GM23338 (cell line): Measurements from ENCODE around the gene MAP4. TPM values are rescaled to one million over a fixed set of nuclear protein-coding genes. Genes with fewer than 3 reads are reported as not detected.

ENCODE experiments used
- ATAC-seq: fragments of 200-7000 bp; cut with Tn5 transposase; 3 replicates; pipeline ENCODE4 v1.9.1; 2020
- DNase-seq: peaks from one replicate; pipeline ENCODE4 v3.0.0-alpha.2; 2015; ENCODE audit warnings: low spot score
- H2AFZ ChIP-seq: fragments of 200-600 bp; sonication (generic); 2 replicates; pipeline ENCODE4 v1.8.0; 2016; ENCODE audit warnings: antibody characterized with exemption, mild to moderate bottlenecking, moderate library complexity
- H3F3A ChIP-seq: fragments of 200-600 bp; sonication (generic); replicated peaks from 2 replicates; pipeline ENCODE4 v1.8.0; 2017; ENCODE audit warnings: antibody characterized with exemption, mixed run types, low read depth
- H3K27ac ChIP-seq: fragments of 200-600 bp; sonication (generic); 2 replicates; pipeline ENCODE4 v1.6.1; 2016; ENCODE audit warnings: low read depth
- H3K27me3 ChIP-seq: fragments of 200-600 bp; sonication (generic); 2 replicates; pipeline ENCODE4 v1.8.0; 2016; ENCODE audit warnings: mild to moderate bottlenecking, mixed run types, moderate library complexity; ENCODE audit not compliant: insufficient read depth
- H3K36me3 ChIP-seq: fragments of 200-600 bp; sonication (generic); 2 replicates; pipeline ENCODE4 v1.8.0; 2016; ENCODE audit warnings: mild to moderate bottlenecking; ENCODE audit not compliant: insufficient read depth
- H3K4me1 ChIP-seq: fragments of 200-600 bp; sonication (generic); 2 replicates; pipeline ENCODE4 v1.8.0; 2016; ENCODE audit warnings: mild to moderate bottlenecking, moderate library complexity; ENCODE audit not compliant: insufficient read depth
- H3K4me2 ChIP-seq: fragments of 200-600 bp; sonication (generic); 2 replicates; pipeline ENCODE4 v1.7.1; 2017; ENCODE audit warnings: mixed run types
- H3K4me3 ChIP-seq: fragments of 200-600 bp; sonication (generic); 2 replicates; pipeline ENCODE4 v1.6.1; 2016; ENCODE audit warnings: mixed run types
- H3K79me2 ChIP-seq: fragments of 200-600 bp; sonication (generic); replicated peaks from 2 replicates; pipeline ENCODE4 v1.8.0; 2017; ENCODE audit warnings: mild to moderate bottlenecking; ENCODE audit not compliant: insufficient read depth
- H3K9me2 ChIP-seq: fragments of 200-600 bp; sonication (generic); 2 replicates; pipeline ENCODE4 v1.8.0; 2017; ENCODE audit not compliant: insufficient read depth
- H4K20me1 ChIP-seq: fragments of 200-600 bp; sonication (generic); replicated peaks from 2 replicates; pipeline ENCODE4 v1.8.0; 2017; ENCODE audit warnings: mild to moderate bottlenecking; ENCODE audit not compliant: insufficient read depth
- H3K27ac Mint-ChIP-seq: 2 replicates; pipeline ENCODE4 v1.8.0; 2020; ENCODE audit warnings: inconsistent platforms, mild to moderate bottlenecking, moderate library complexity, mixed read lengths
- H3K27me3 Mint-ChIP-seq: 3 replicates; pipeline ENCODE4 v1.8.0; 2022; ENCODE audit warnings: low read depth, mild to moderate bottlenecking, moderate library complexity, mixed read lengths, inconsistent platforms; ENCODE audit not compliant: insufficient read depth, poor library complexity
- H3K36me3 Mint-ChIP-seq: 3 replicates; pipeline ENCODE4 v1.8.0; 2021; ENCODE audit warnings: low read depth, mild to moderate bottlenecking, inconsistent platforms, moderate library complexity, mixed read lengths
- H3K4me1 Mint-ChIP-seq: 3 replicates; pipeline ENCODE4 v1.8.0; 2020; ENCODE audit warnings: mild to moderate bottlenecking, inconsistent platforms, mixed read lengths
- H3K4me3 Mint-ChIP-seq: 3 replicates; pipeline ENCODE4 v1.8.0; 2021; ENCODE audit warnings: moderate library complexity, mild to moderate bottlenecking, inconsistent platforms, mixed read lengths
- H3K9me3 Mint-ChIP-seq: 3 replicates; pipeline ENCODE4 v1.8.0; 2020; ENCODE audit warnings: moderate library complexity, mild to moderate bottlenecking, inconsistent platforms, mixed read lengths
- CREB1 ChIP-seq: fragments of 250-450 bp; sonication (Bioruptor Pico); IDR thresholded peaks from 2 replicates; pipeline ENCODE4 v1.5.0; 2020; ENCODE audit warnings: low read depth, mild to moderate bottlenecking, moderate library complexity
- CTCF ChIP-seq, 2 experiments: fragments of 200-600 bp in 1 of 2; sonication (generic) in 1 of 2; conservative IDR thresholded peaks; 2 replicates each; pipeline versions ENCODE4 v1.5.1 to v1.6.1; 2016 to 2017; ENCODE audit warnings: antibody characterized with exemption in 2 of 2, low read depth in 2 of 2, mild to moderate bottlenecking in 2 of 2, moderate library complexity in 1 of 2
- JUNB ChIP-seq: IDR thresholded peaks from one replicate; pipeline ENCODE4 v1.6.1; 2016; ENCODE audit warnings: antibody characterized with exemption; ENCODE audit not compliant: unreplicated experiment
- ZNF331 ChIP-seq: fragments of 250-450 bp; sonication (Bioruptor Pico); IDR thresholded peaks from 2 replicates; pipeline ENCODE4 v1.5.0; 2020; ENCODE audit warnings: low read depth, mild to moderate bottlenecking, moderate library complexity
- ZNF462 ChIP-seq: fragments of 250-450 bp; sonication (Bioruptor Pico); IDR thresholded peaks from 2 replicates; pipeline ENCODE4 v1.5.0; 2020; ENCODE audit warnings: mild to moderate bottlenecking, moderate library complexity
- polyA plus RNA-seq: library from polyadenylated mRNA; unstranded; fragments of >200 nt; fragmentation: Nextera tagmentation; extraction: Ambion mirVana; gene quantifications from 2 replicates; pipeline ENCODE4 v1.2.1, GENCODE V29; 2016
- total RNA-seq: library from RNA; depleted of rRNA; stranded (reverse); fragments of >200 nt; shearing (Covaris generic); gene quantifications from 2 replicates; pipeline ENCODE4 v1.2.3, GENCODE V29; 2014
- TF ChIP-seq, protein P1 (sequence below): IDR thresholded peaks from one replicate; pipeline ENCODE4 v1.6.1; 2018; ENCODE audit warnings: antibody characterized with exemption; ENCODE audit not compliant: unreplicated experiment

The MAP4 gene
- total and polyA plus RNA-seq, 2 experiments from 2014 or later: 103 to 113 TPM

- no peak for TF ChIP-seq ZNF462
- TF ChIP-seq, protein P1, sequence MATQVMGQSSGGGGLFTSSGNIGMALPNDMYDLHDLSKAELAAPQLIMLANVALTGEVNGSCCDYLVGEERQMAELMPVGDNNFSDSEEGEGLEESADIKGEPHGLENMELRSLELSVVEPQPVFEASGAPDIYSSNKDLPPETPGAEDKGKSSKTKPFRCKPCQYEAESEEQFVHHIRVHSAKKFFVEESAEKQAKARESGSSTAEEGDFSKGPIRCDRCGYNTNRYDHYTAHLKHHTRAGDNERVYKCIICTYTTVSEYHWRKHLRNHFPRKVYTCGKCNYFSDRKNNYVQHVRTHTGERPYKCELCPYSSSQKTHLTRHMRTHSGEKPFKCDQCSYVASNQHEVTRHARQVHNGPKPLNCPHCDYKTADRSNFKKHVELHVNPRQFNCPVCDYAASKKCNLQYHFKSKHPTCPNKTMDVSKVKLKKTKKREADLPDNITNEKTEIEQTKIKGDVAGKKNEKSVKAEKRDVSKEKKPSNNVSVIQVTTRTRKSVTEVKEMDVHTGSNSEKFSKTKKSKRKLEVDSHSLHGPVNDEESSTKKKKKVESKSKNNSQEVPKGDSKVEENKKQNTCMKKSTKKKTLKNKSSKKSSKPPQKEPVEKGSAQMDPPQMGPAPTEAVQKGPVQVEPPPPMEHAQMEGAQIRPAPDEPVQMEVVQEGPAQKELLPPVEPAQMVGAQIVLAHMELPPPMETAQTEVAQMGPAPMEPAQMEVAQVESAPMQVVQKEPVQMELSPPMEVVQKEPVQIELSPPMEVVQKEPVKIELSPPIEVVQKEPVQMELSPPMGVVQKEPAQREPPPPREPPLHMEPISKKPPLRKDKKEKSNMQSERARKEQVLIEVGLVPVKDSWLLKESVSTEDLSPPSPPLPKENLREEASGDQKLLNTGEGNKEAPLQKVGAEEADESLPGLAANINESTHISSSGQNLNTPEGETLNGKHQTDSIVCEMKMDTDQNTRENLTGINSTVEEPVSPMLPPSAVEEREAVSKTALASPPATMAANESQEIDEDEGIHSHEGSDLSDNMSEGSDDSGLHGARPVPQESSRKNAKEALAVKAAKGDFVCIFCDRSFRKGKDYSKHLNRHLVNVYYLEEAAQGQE: no peak
- TF ChIP-seq JUNB: no peak
These were observed 85.2 kb downstream of the MAP4 start (continued) for GRCh38 chr3:47930979-47931378.

DNA sequence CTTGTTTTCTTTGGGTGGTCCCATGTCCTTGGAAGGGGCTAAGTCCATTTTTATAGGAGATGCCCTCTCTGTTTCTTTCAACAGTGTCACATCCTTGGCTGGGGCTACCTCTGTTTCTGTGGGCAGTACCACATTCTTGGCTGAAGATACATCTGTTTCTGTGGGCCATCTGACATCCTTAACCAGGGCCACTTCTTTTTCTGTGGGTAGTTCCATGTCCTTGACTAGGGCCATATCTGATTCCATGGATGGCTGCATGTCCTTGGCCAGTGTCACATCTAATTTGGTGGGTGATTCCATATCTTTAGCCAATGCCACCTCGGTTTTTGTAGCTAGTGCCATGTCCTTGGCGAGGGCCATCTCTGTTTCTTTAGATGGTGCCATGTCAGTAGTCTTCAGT is 99.5 kb downstream of the MAP4 start:
- Histone ChIP-seq H3K4me1 (no peaks in the 10 kb centered on the region), H4K20me1 (no peaks in the 10 kb centered on the region; the same call in 1 of the 2 replicates), H3K4me3 (no peak overlapping the region), H3K79me2 (no peaks in the 10 kb centered on the region), H3K27ac (no peak overlapping the region), H3K9me2 (no peaks in the 10 kb centered on the region), H3K4me2 (no peak overlapping the region), H3F3A (no peaks in the 10 kb centered on the region), H3K36me3 (peaks cover 37% of the 10 kb centered on the region), H3K27me3 (no peaks in the 10 kb centered on the region), H2AFZ (no peak overlapping the region)
- Mint-ChIP-seq H3K4me3 (no peak overlapping the region), H3K27ac (no peak overlapping the region), H3K36me3 (peaks cover 46% of the 10 kb centered on the region), H3K9me3 (no peaks in the 10 kb centered on the region), H3K4me1 (no peaks in the 10 kb centered on the region), H3K27me3 (peaks cover 6% of the 10 kb centered on the region)
- no peak for ATAC-seq
- DNase-seq: no peak
- TF ChIP-seq CTCF (conservative IDR thresholded peaks at IDR 0.05; ENCODE audit: low read depth in 2 of 2) (no peak), CREB1 (CRISPR knock-in tag) (no peak), ZNF331 (CRISPR knock-in tag) (no peak)
